Measurements from ENCODE around the gene IFITM10.

The IFITM10 gene

DNA sequence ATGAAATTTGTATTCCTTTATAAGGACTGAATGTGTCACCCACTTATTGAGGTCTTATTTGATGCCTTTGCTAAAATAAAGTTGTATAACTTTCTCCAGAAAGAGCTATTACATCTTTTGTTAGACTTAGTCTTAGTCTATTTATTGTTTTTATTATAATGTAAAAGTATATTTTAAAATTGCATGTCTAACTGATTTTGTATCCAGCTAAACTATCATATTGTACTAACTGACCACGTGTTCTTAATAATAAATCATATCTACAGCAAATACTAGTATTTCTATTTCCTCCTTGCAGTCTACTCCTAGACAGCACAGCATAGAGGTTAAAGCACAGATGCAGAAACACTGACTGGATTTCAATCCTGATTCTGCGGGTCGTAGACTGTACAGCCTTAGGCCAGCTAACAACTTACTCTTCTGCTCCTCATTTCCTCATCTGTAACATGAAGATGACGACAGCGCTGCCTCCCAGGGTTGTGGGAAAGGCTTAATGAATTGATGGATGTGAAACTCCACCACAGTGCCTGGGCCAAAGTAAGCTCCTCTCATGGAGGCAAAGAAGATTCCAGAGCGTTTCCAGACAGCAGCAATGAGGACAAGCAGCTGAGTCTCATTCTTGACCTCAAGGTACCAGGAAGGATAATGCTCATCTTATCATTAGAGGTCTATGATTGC is 13.2 kb downstream of the IFITM10 start:
- Histone ChIP-seq H3K4me1 (ENCODE audit: control insufficient read depth in 2 of 2, insufficient read depth in 2 of 2, low read length in 2 of 2) (no peaks in the 10 kb centered on the region), H3K27me3 (ENCODE audit: control insufficient read depth in 2 of 2, insufficient read depth in 2 of 2, low read length in 2 of 2) (peaks cover 4 to 5% of the 10 kb centered on the region in 2 donors), H3K27ac (ENCODE audit: low read depth in 2 of 2, low read length in 2 of 2) (no peak overlapping the region), H3K9me3 (ENCODE audit: control insufficient read depth in 2 of 2, low read length in 2 of 2) (peaks cover 0 to 7% of the 10 kb centered on the region in 2 donors), H3K36me3 (ENCODE audit: control insufficient read depth in 2 of 2, insufficient read depth in 2 of 2, low read length in 2 of 2) (no peaks in the 10 kb centered on the region), H3K9ac (ENCODE audit: low read depth in 1 of 2, low read length in 2 of 2) (no peak overlapping the region), H3K4me3 (ENCODE audit: low read length in 2 of 2) (no peak overlapping the region)

DNA sequence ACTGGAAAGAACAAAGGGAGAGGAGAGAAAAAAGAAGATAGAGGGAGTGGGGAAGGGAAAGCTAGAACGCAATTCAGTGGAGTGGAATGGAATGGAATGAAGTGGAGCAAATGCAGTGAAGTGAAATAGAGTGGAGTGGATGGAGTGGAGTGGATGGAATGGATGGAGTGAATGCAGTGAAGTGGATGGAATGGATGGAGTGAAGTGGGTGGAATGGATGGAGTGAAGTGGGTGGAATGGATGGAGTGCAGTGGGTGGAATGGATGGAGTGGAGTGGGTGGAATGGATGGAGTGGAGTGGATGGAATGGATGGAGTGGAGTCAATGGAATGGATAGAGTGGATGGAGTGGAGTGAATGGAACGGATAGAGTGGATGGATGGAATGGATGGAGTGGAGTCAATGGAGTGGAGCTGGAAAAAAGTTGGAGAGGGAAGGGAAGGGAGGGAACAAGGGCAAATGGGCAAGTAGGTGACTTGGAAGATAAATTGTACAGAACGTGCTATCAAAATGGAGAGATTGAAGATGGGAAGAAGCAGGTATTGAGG is 13.9 kb downstream of the IFITM10 start:
- H3K27me3 ChIP-seq (ENCODE audit: control insufficient read depth in 2 of 2, insufficient read depth in 2 of 2, low read length in 2 of 2) = peaks cover 7 to 12% of the 10 kb centered on the region in 2 donors

DNA sequence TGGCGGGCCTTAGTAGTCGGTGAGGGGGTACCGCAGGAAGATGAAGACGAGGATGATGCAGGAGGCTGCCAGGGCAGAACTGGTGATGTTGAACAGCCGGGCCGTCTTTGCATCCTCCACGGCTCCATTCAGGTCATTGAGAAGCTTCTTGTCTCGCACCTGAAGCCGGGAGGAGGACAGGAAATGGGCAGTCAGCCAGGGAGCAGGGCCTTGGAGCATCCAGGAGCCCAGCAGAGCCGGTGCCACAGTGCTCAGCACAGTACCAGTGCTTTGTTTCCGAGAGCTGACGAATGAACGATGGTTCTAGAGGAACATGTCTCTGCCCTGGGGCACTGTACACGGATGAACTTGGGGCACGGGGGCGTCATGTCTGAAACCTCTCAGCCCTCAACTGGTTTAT is 15.1 kb downstream of the IFITM10 start:
- Histone ChIP-seq H3K4me1 (ENCODE audit: control insufficient read depth in 2 of 2, insufficient read depth in 2 of 2, low read length in 2 of 2) (no peaks in the 10 kb centered on the region), H3K27ac (ENCODE audit: low read depth in 2 of 2, low read length in 2 of 2) (no peak overlapping the region), H3K9me3 (ENCODE audit: control insufficient read depth in 2 of 2, low read length in 2 of 2) (peaks cover 0 to 7% of the 10 kb centered on the region in 2 donors), H3K9ac (ENCODE audit: low read depth in 1 of 2, low read length in 2 of 2) (no peak overlapping the region), H3K4me3 (ENCODE audit: low read length in 2 of 2) (no peak overlapping the region), H3K27me3 (ENCODE audit: control insufficient read depth in 2 of 2, insufficient read depth in 2 of 2, low read length in 2 of 2) (peaks cover 7 to 20% of the 10 kb centered on the region in 2 donors), H3K36me3 (ENCODE audit: control insufficient read depth in 2 of 2, insufficient read depth in 2 of 2, low read length in 2 of 2) (no peaks in the 10 kb centered on the region)

More for the DNA sequence above, 13.9 kb downstream of the IFITM10 start:
- H3K9ac ChIP-seq (ENCODE audit: low read depth in 1 of 2, low read length in 2 of 2) = no peak overlapping the region
- H3K27ac ChIP-seq (ENCODE audit: low read depth in 2 of 2, low read length in 2 of 2) = no peak overlapping the region
- peaks cover 0 to 7% of the 10 kb centered on the region in 2 donors for H3K9me3 ChIP-seq (ENCODE audit: control insufficient read depth in 2 of 2, low read length in 2 of 2)
- H3K4me1 ChIP-seq (ENCODE audit: control insufficient read depth in 2 of 2, insufficient read depth in 2 of 2, low read length in 2 of 2) = no peaks in the 10 kb centered on the region
- no peaks in the 10 kb centered on the region for H3K36me3 ChIP-seq (ENCODE audit: control insufficient read depth in 2 of 2, insufficient read depth in 2 of 2, low read length in 2 of 2)
- no peak overlapping the region for H3K4me3 ChIP-seq (ENCODE audit: low read length in 2 of 2)

DNA sequence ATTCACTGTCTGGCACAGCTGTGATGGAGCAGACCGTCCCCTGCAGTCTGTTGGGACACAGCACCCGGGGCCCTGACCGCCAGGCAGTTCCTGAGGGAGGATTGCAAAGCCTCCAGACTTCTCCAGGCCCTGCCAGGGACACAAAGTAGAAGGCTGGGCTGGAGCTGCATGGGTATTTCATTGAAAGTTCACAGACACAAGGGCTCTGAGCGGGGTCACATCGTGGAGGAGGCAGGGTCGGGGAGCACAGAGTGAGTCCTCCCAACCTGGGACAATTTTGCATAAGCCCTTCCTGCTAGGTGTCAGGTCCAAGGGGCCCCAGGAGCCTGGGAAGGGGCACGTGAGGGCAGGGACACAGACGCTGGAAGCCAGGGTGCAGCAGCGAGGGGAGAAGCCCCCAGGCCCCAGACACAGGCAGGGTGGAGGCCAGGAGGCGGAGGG is 15.7 kb downstream of the IFITM10 start:
- H3K4me3 ChIP-seq (ENCODE audit: low read length in 2 of 2) = no peak overlapping the region
- peaks cover 6 to 20% of the 10 kb centered on the region in 2 donors for H3K27me3 ChIP-seq (ENCODE audit: control insufficient read depth in 2 of 2, insufficient read depth in 2 of 2, low read length in 2 of 2)

DNA sequence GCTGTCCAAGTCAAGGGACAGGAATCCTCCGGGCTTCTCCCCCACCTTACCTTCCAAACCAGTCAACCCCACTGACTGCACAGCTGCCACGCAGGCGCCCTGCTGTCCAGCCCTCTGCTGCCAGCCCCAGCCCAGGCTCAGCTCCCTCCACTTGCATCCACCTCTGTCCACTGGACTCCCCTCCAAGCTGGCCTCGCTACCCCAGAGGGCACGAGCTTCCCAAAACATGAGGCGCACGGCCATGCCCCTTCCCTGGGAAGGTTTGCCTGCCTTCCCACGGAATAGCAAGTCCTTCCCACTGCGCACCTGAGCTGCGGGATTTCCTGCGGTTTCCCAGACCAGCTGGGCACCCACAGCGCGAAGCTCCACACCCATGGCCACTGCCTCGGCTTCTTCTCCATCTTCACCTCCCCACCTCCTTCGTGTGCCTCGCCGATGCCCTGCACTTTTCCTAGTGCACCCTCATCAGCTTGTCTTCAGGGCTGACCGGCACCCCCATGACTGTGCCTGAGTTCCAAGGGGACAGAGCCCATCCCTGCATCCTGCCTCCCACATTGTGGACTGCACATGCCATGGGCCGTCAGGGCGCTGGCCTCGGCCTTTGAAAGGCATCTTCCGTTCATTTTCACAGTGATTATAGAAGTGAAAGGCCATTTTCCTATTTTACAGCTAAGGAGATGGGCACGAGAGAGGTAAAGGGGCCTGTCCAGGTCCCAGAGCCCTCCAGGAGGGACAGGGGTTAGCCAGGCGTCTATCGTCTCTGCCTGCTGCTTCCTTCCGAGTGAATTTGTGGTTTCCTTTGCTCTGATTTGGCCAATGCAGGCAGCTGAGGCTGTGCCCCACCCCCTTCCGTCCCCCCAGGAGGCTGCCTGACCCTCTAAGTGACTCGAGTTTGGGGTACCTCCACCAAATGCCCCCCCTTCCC is 16.4 kb downstream of the IFITM10 start:
- peaks cover 0 to 7% of the 10 kb centered on the region in 2 donors for H3K9me3 ChIP-seq (ENCODE audit: control insufficient read depth in 2 of 2, low read length in 2 of 2)
- H3K36me3 ChIP-seq (ENCODE audit: control insufficient read depth in 2 of 2, insufficient read depth in 2 of 2, low read length in 2 of 2) = no peaks in the 10 kb centered on the region
- no peak overlapping the region for H3K4me3 ChIP-seq (ENCODE audit: low read length in 2 of 2)
- H3K4me1 ChIP-seq (ENCODE audit: control insufficient read depth in 2 of 2, insufficient read depth in 2 of 2, low read length in 2 of 2) = no peaks in the 10 kb centered on the region
- H3K27ac ChIP-seq (ENCODE audit: low read depth in 2 of 2, low read length in 2 of 2) = no peak overlapping the region
- peaks cover 4 to 20% of the 10 kb centered on the region in 2 donors for H3K27me3 ChIP-seq (ENCODE audit: control insufficient read depth in 2 of 2, insufficient read depth in 2 of 2, low read length in 2 of 2)
- no peak overlapping the region for H3K9ac ChIP-seq (ENCODE audit: low read depth in 1 of 2, low read length in 2 of 2)

More for the DNA sequence above, 15.7 kb downstream of the IFITM10 start:
- no peak overlapping the region for H3K9ac ChIP-seq (ENCODE audit: low read depth in 1 of 2, low read length in 2 of 2)
- no peaks in the 10 kb centered on the region for H3K4me1 ChIP-seq (ENCODE audit: control insufficient read depth in 2 of 2, insufficient read depth in 2 of 2, low read length in 2 of 2)
- H3K27ac ChIP-seq (ENCODE audit: low read depth in 2 of 2, low read length in 2 of 2) = no peak overlapping the region
- H3K36me3 ChIP-seq (ENCODE audit: control insufficient read depth in 2 of 2, insufficient read depth in 2 of 2, low read length in 2 of 2) = no peaks in the 10 kb centered on the region
- H3K9me3 ChIP-seq (ENCODE audit: control insufficient read depth in 2 of 2, low read length in 2 of 2) = peaks cover 0 to 7% of the 10 kb centered on the region in 2 donors

DNA sequence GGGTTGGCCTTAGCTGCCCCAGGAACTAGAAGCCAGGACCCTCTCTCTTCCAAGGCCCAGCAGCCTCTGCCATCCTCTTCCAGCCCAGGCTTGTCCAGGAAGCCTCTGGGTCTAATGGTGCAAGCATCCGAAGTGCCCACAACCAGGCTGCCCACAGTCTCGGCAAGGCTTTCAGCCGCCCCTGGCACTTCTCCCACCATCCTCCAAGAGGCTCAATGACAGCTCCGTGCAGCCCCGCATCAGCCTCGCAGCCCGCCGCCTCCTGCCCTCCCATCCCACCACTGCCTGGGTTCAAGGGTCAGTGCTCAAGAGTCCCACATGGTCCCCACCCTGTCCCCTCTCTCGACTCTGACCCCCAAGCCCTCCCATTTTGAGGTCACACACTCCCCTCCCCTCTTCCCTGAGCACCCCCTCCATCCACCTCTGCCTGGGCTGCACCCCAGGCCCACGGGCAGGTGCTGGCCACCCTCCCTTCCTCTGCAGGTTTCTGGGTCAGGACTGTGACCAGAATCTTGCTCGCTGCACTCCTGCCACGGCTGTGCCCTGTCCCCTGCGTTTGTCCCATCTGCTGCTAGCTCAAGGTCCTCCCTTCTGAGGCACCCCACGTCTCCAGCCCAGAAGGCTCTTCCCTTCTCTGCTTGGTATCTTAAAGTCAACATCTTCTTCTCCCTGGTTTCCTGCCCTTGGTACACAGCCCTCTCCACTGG is 17.2 kb downstream of the IFITM10 start:
- H3K4me3 ChIP-seq (ENCODE audit: low read length in 2 of 2) = no peak overlapping the region
- peaks cover 6 to 22% of the 10 kb centered on the region in 2 donors for H3K27me3 ChIP-seq (ENCODE audit: control insufficient read depth in 2 of 2, insufficient read depth in 2 of 2, low read length in 2 of 2)
- H3K9ac ChIP-seq (ENCODE audit: low read depth in 1 of 2, low read length in 2 of 2) = no peak overlapping the region
- H3K4me1 ChIP-seq (ENCODE audit: control insufficient read depth in 2 of 2, insufficient read depth in 2 of 2, low read length in 2 of 2) = no peaks in the 10 kb centered on the region
- no peaks in the 10 kb centered on the region for H3K36me3 ChIP-seq (ENCODE audit: control insufficient read depth in 2 of 2, insufficient read depth in 2 of 2, low read length in 2 of 2)
- H3K9me3 ChIP-seq (ENCODE audit: control insufficient read depth in 2 of 2, low read length in 2 of 2) = peaks cover 0 to 7% of the 10 kb centered on the region in 2 donors
- no peak overlapping the region for H3K27ac ChIP-seq (ENCODE audit: low read depth in 2 of 2, low read length in 2 of 2)

DNA sequence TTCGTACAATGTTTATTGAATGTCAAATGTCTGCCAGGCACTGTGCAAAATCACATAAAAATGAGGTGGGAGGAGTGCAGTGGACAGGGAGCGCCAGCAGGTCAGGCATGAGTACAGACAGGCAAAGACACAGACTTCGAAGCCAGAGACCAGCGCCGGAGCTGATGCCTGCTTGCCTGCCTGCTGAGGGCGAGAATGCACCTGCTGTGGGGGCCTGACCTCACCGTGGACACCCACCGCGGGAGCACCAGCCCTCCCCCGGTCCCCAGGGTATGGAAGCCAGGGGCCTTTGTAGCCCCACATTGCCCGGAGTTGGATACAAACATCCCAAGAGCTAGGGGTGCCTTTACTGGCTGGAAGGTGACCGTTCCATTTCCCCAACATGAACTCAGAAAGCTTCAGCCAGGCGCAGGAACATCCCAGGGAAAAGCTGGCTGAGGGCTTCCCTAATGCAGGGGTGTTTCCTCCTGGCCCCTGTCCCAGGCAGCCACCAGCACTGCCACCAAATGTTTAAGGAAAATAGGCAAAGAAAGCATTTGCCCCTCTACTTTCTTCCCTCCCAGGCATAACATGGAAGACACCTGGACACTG is 17.9 kb downstream of the IFITM10 start:
- Histone ChIP-seq H3K4me1 (ENCODE audit: control insufficient read depth in 2 of 2, insufficient read depth in 2 of 2, low read length in 2 of 2) (no peaks in the 10 kb centered on the region), H3K27ac (ENCODE audit: low read depth in 2 of 2, low read length in 2 of 2) (no peak overlapping the region), H3K27me3 (ENCODE audit: control insufficient read depth in 2 of 2, insufficient read depth in 2 of 2, low read length in 2 of 2) (peaks cover 6 to 27% of the 10 kb centered on the region in 2 donors), H3K36me3 (ENCODE audit: control insufficient read depth in 2 of 2, insufficient read depth in 2 of 2, low read length in 2 of 2) (no peaks in the 10 kb centered on the region), H3K4me3 (ENCODE audit: low read length in 2 of 2) (no peak overlapping the region), H3K9me3 (ENCODE audit: control insufficient read depth in 2 of 2, low read length in 2 of 2) (peaks cover 0 to 7% of the 10 kb centered on the region in 2 donors), H3K9ac (ENCODE audit: low read depth in 1 of 2, low read length in 2 of 2) (no peak overlapping the region)

DNA sequence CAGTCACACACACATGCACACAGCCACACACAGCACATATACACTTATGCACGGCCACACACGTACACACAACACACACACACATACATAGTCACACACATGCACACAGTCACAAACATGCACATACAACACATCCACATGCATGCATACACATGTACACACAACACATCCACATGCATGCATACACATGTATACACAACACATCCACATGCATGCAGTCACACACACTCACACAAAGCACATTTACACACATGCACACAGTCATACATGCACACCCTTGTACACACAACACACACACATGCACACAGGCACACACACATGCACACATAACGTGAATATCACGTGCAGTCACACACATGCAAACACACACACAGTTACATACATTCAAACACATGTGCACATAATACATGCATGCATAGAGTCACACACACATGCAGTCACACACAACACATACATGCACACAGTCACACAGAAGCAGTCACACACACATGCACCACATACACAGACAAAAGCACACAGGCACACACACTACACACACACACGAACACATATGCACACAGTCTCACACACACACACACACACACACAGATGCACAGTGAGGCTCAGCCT is 18.8 kb downstream of the IFITM10 start:
- Histone ChIP-seq H3K4me1 (ENCODE audit: control insufficient read depth in 2 of 2, insufficient read depth in 2 of 2, low read length in 2 of 2) (no peaks in the 10 kb centered on the region), H3K27me3 (ENCODE audit: control insufficient read depth in 2 of 2, insufficient read depth in 2 of 2, low read length in 2 of 2) (peaks cover 6 to 32% of the 10 kb centered on the region in 2 donors), H3K27ac (ENCODE audit: low read depth in 2 of 2, low read length in 2 of 2) (no peak overlapping the region), H3K9ac (ENCODE audit: low read depth in 1 of 2, low read length in 2 of 2) (no peak overlapping the region), H3K4me3 (ENCODE audit: low read length in 2 of 2) (no peak overlapping the region), H3K36me3 (ENCODE audit: control insufficient read depth in 2 of 2, insufficient read depth in 2 of 2, low read length in 2 of 2) (no peaks in the 10 kb centered on the region), H3K9me3 (ENCODE audit: control insufficient read depth in 2 of 2, low read length in 2 of 2) (no peaks in the 10 kb centered on the region)

DNA sequence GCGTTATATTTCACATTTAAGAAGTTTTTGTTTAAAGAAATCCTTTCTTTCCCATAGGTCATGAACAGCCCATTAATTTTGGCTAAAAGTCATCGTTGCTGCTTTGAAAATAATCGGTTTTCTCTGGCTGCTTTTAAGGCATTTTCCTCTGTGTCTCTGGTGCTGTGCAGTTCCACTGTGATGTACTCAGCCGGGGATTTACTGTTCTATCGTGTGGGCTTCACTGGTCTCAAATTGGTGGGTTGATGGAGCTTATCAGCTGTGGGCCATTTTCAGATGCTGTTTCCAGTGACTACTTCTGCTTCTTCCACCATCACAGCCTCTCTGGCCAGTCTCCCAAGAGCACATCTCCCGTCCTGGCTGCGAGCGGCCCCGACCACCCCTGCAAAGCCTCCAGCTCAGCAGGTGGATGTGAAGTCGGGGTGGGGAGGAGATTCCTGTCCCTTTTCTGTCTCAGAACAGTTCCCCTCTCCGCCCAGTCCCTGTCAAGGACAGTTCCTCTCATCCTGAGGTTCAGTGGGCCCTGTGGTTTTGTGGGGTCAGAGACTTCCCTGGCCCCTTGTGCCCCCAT is 20.3 kb downstream of the IFITM10 start:
- Histone ChIP-seq H3K9me3 (ENCODE audit: control insufficient read depth in 2 of 2, low read length in 2 of 2) (no peaks in the 10 kb centered on the region), H3K9ac (ENCODE audit: low read depth in 1 of 2, low read length in 2 of 2) (no peak overlapping the region), H3K4me1 (ENCODE audit: control insufficient read depth in 2 of 2, insufficient read depth in 2 of 2, low read length in 2 of 2) (no peaks in the 10 kb centered on the region), H3K27me3 (ENCODE audit: control insufficient read depth in 2 of 2, insufficient read depth in 2 of 2, low read length in 2 of 2) (peaks cover 6 to 37% of the 10 kb centered on the region in 2 donors), H3K36me3 (ENCODE audit: control insufficient read depth in 2 of 2, insufficient read depth in 2 of 2, low read length in 2 of 2) (no peaks in the 10 kb centered on the region), H3K27ac (ENCODE audit: low read depth in 2 of 2, low read length in 2 of 2) (no peak overlapping the region), H3K4me3 (ENCODE audit: low read length in 2 of 2) (no peak overlapping the region)

Data from mucosa of rectum (tissue), 2 donors.